Sigmoid colon (tissue), 4 donors: ENCODE results near the gene NCBP3.

Experiments used
- CTCF ChIP-seq, 4 experiments: fragments of 450-650 bp in 3 of 4; fragments of 200-600 bp in 1 of 4; IDR thresholded peaks; one replicate each; pipeline ENCODE4 v1.5.1; 2016 to 2019; ENCODE audit warnings: antibody characterized with exemption in 4 of 4, mild to moderate bottlenecking in 3 of 4, moderate library complexity in 2 of 4
- EP300 ChIP-seq, 4 donors: sonication (generic); formaldehyde crosslinking; IDR thresholded peaks; one replicate each; pipeline ENCODE4 v1.6.1; 2017; ENCODE audit warnings: antibody characterized with exemption in 4 of 4
- POLR2A ChIP-seq, 2 donors: fragments of 450-650 bp; IDR thresholded peaks; one replicate each; pipeline ENCODE4 v1.6.1; 2016; ENCODE audit warnings: antibody characterized with exemption in 2 of 2, mild to moderate bottlenecking in 2 of 2, moderate library complexity in 2 of 2

- TF ChIP-seq EP300 (IDR thresholded peaks at IDR 0.05) (no peak), CTCF (IDR thresholded peaks at IDR 0.05) (no peak), POLR2A (IDR thresholded peaks at IDR 0.05) (no peak)
These were observed 11.2 kb downstream of the NCBP3 start for GRCh38 chr17:3834811-3835210.
